Stimulated activated CD4-positive, alpha-beta T cell treated with anti-CD3 and anti-CD28 coated beads, Interleukin-2, amount 100 ng/mL, for 48 hours (primary cell): ENCODE data around the gene MTRF1.
"Not testable (repeated sequence)": the region's sequence is repeated elsewhere in the genome, so short reads cannot be mapped to it uniquely, and the experiment has no call there.

Experiments used
- DNase-seq, 2 donors: peaks; one replicate each; pipeline ENCODE4 v3.0.0-alpha.2; 2020

MTRF1 gene

GRCh38 chr13:41222259-41222852, 41.0 kb downstream of the MTRF1 start:
- peak; percentile 51 to 52 for DNase-seq

- DNase-seq = no peak
Measured at GRCh38 chr13:41220401-41220800, 43.0 kb downstream of the MTRF1 start.

- no peak for DNase-seq
Measured at GRCh38 chr13:41216160-41216559, 47.2 kb downstream of the MTRF1 start.

- no peak for DNase-seq
Measured at GRCh38 chr13:41213919-41214318, 49.5 kb downstream of the MTRF1 start.

- DNase-seq = no peak
Measured at GRCh38 chr13:41213316-41213715, 50.1 kb downstream of the MTRF1 start.

- no peak for DNase-seq
Measured at GRCh38 chr13:41212881-41213280, 50.5 kb downstream of the MTRF1 start.

- no peak for DNase-seq
Measured at GRCh38 chr13:41211062-41211461, 52.3 kb downstream of the MTRF1 start.

GRCh38 chr13:41206467-41206866, 56.9 kb downstream of the MTRF1 start:
- no peak for DNase-seq

- DNase-seq = no peak
Measured at GRCh38 chr13:41203810-41204209, 59.6 kb downstream of the MTRF1 start.

- no peak for DNase-seq
Measured at GRCh38 chr13:41200126-41200525, 63.2 kb downstream of the MTRF1 start.

GRCh38 chr13:41199526-41199925, 63.9 kb downstream of the MTRF1 start:
- no peak for DNase-seq

- DNase-seq = no peak
Measured at GRCh38 chr13:41199079-41199478, 64.3 kb downstream of the MTRF1 start.

GRCh38 chr13:41196620-41197019, 66.8 kb downstream of the MTRF1 start:
- DNase-seq = no peak

- no peak for DNase-seq
Measured at GRCh38 chr13:41196011-41196410, 67.4 kb downstream of the MTRF1 start.

- DNase-seq = peak; percentile 88
Measured at GRCh38 chr13:41193919-41194824, 69.2 kb downstream of the MTRF1 start, which contains the start of gene KBTBD7. KBTBD7 (minus strand) TSS chr13:41194569; CDS start chr13:41194257, 312 bp downstream.

- no peak for DNase-seq
Measured at GRCh38 chr13:41193469-41193868, 69.9 kb downstream of the MTRF1 start.

- no peak for DNase-seq
Measured at GRCh38 chr13:41188584-41188983, 74.8 kb downstream of the MTRF1 start.

GRCh38 chr13:41186481-41186880, 76.9 kb downstream of the MTRF1 start:
- DNase-seq = no peak

GRCh38 chr13:41182231-41182630, 81.1 kb downstream of the MTRF1 start:
- no peak for DNase-seq

- no peak for DNase-seq
Measured at GRCh38 chr13:41179593-41180250, 83.7 kb downstream of the MTRF1 start.

GRCh38 chr13:41178040-41178439, 85.3 kb downstream of the MTRF1 start:
- DNase-seq = no peak

- DNase-seq = no peak
Measured at GRCh38 chr13:41177616-41178015, 85.8 kb downstream of the MTRF1 start.

GRCh38 chr13:41175576-41175975, 87.8 kb downstream of the MTRF1 start:
- not testable (repeated sequence) for DNase-seq
